Stomach (tissue), 9 donors: ENCODE data around the gene WDR89. TPM values are rescaled to one million over a fixed set of nuclear protein-coding genes. Genes with fewer than 3 reads are reported as not detected.

ENCODE experiments used
- DNase-seq, 2 donors: peaks; one replicate each; pipeline versions ENCODE4 v3.0.0 to v3.0.0-alpha.2; 2013 to 2019
- H3K27ac ChIP-seq, 5 donors: fragments of 200-600 bp in 4 of 5; sonication (generic) in 4 of 5; one replicate each; pipeline ENCODE4 v1.5.1; 2013 to 2019; ENCODE audit warnings: mild to moderate bottlenecking in 1 of 5, moderate library complexity in 1 of 5
- H3K27me3 ChIP-seq, 3 donors: fragments of 200-600 bp; sonication (generic); one replicate each; pipeline ENCODE4 v1.5.1; 2017 to 2019; ENCODE audit warnings: mixed run types in 1 of 3
- H3K36me3 ChIP-seq, 4 donors: fragments of 200-600 bp; sonication (generic); 1 replicate in 3 of 4; 2 replicates in 1 of 4; pipeline ENCODE4 v1.5.1; 2016 to 2019
- H3K4me1 ChIP-seq, 4 donors: fragments of 200-600 bp; sonication (generic); one replicate each; pipeline ENCODE4 v1.5.1; 2016 to 2019
- H3K4me3 ChIP-seq, 4 donors: fragments of 200-600 bp; sonication (generic) in 3 of 4; one replicate each; pipeline ENCODE4 v1.5.1; 2016 to 2019; ENCODE audit warnings: mild to moderate bottlenecking in 1 of 4
- H3K9me3 ChIP-seq, 4 donors: fragments of 200-600 bp; sonication (generic); one replicate each; pipeline ENCODE4 v1.5.1; 2016 to 2019
- CTCF ChIP-seq, 7 experiments: fragments of 450-650 bp in 4 of 7; fragments of 200-600 bp in 3 of 7; sonication (generic) in 3 of 7; IDR thresholded peaks; one replicate each; pipeline ENCODE4 v1.5.1; 2016 to 2019; ENCODE audit warnings: antibody characterized with exemption in 7 of 7, control low read depth in 2 of 7, mild to moderate bottlenecking in 1 of 7
- EP300 ChIP-seq: sonication (generic); formaldehyde crosslinking; IDR thresholded peaks from one replicate; pipeline ENCODE4 v1.6.1; 2017; ENCODE audit warnings: antibody characterized with exemption
- POLR2A ChIP-seq, 4 donors: fragments of 450-650 bp; IDR thresholded peaks; one replicate each; pipeline ENCODE4 v1.6.1; 2016; ENCODE audit warnings: antibody characterized with exemption in 4 of 4, control low read depth in 2 of 4, mild to moderate bottlenecking in 1 of 4, moderate library complexity in 1 of 4
- POLR2AphosphoS5 ChIP-seq, 3 donors: sonication (generic); formaldehyde crosslinking; IDR thresholded peaks; one replicate each; pipeline ENCODE4 v1.6.1; 2016; ENCODE audit warnings: antibody characterized with exemption in 3 of 3
- WGBS, 5 donors: extraction: QIAGEN DNeasy Blood & Tissue Kit in 3 of 5; methylation state at CpG; one replicate each; pipeline versions ENCODE4 v1.1.5 to v1.1.7; 2013 to 2018; 5-methylcytosine and 5-hydroxymethylcytosine counted together
- intact Hi-C: fragments of 100-400 bp; cut with DNase I; formaldehyde crosslinking; loops from one replicate; pipeline ENCODE4 v1.15.1; 2023; ENCODE audit warnings: low total_unique reads
- polyA plus RNA-seq, 3 donors: library from polyadenylated mRNA; stranded (reverse); fragments of 200-250 nt; gene quantifications; one replicate each; pipeline ENCODE4 v1.2.3, GENCODE V29; 2013
- total RNA-seq, 5 donors: library from RNA; depleted of rRNA; stranded (reverse); fragments of >200 nt; gene quantifications; one replicate each; pipeline versions ENCODE4 v1.1.0 to v1.2.3, GENCODE V29; 2014 to 2016
- donor health status: healthy with polysubstance abuse.
- donor health status: Bipolar disorder and iron deficiency.
- donor health status: healthy.

WDR89 gene
- total and polyA plus RNA-seq, 8 donors = 0.29 to 15.4 (median 4.1) TPM

- no peak overlapping the region for H3K4me3 ChIP-seq
- WGBS, 5 donors = 79 to 90% (median 85%) methylated on average over 7 of the region's 7 CpGs
- H3K27me3 ChIP-seq = no peaks in the 10 kb centered on the region
- no peaks in the 10 kb centered on the region for H3K9me3 ChIP-seq
- intact Hi-C loops = no loop called here
- no peak for TF ChIP-seq EP300
- no peak for TF ChIP-seq CTCF (IDR thresholded peaks at IDR 0.05)
- no peak for TF ChIP-seq POLR2A (IDR thresholded peaks at IDR 0.05)
- no peak for TF ChIP-seq POLR2AphosphoS5 (IDR thresholded peaks at IDR 0.05)
- H3K36me3 ChIP-seq = peaks cover 0 to 23% (median 11%) of the 10 kb centered on the region in 4 donors
- H3K27ac ChIP-seq = no peak overlapping the region
- DNase-seq = no peak
- H3K4me1 ChIP-seq = peaks cover 0 to 11% (median 0%) of the 10 kb centered on the region in 4 donors
Observed at GRCh38 chr14:63673886-63674497, 32.3 kb upstream of the WDR89 start.

- intact Hi-C loops = no loop called here
- Histone ChIP-seq H3K4me3 (no peak overlapping the region), H3K9me3 (no peaks in the 10 kb centered on the region), H3K36me3 (peaks cover 0 to 23% (median 11%) of the 10 kb centered on the region in 4 donors), H3K27ac (no peak overlapping the region), H3K27me3 (no peaks in the 10 kb centered on the region), H3K4me1 (peaks cover 0 to 11% (median 0%) of the 10 kb centered on the region in 4 donors)
- WGBS, 5 donors = 86 to 90% (median 87%) methylated on average over 5 of the region's 5 CpGs
- DNase-seq = no peak
- no peak for TF ChIP-seq POLR2A (IDR thresholded peaks at IDR 0.05)
- no peak for TF ChIP-seq POLR2AphosphoS5 (IDR thresholded peaks at IDR 0.05)
- TF ChIP-seq CTCF (IDR thresholded peaks at IDR 0.05) = no peak
- no peak for TF ChIP-seq EP300
Observed at GRCh38 chr14:63673255-63673654, 31.6 kb upstream of the WDR89 start.

GRCh38 chr14:63672417-63673180 lies 30.9 kb upstream of the WDR89 start:
- Histone ChIP-seq H3K36me3 (peaks cover 0 to 17% (median 6%) of the 10 kb centered on the region in 4 donors), H3K27me3 (no peaks in the 10 kb centered on the region), H3K27ac (no peak overlapping the region)

More at GRCh38 chr14:63672417-63673180, 30.9 kb upstream of the WDR89 start:
- H3K4me1 ChIP-seq = peaks cover 0 to 11% (median 0%) of the 10 kb centered on the region in 4 donors
- TF ChIP-seq CTCF (IDR thresholded peaks at IDR 0.05) (no peak), POLR2A (IDR thresholded peaks at IDR 0.05) (no peak), EP300 (no peak), POLR2AphosphoS5 (IDR thresholded peaks at IDR 0.05) (no peak)
- WGBS, 5 donors = 25 to 54% (median 30%) methylated on average over 7 of the region's 7 CpGs
- no peaks in the 10 kb centered on the region for H3K9me3 ChIP-seq
- intact Hi-C loops = no loop called here
- H3K4me3 ChIP-seq = no peak overlapping the region
- peak in 1 of 2 donors; percentile 30 for DNase-seq
